ENCODE results near the gene USF2. TPM values are rescaled to one million over a fixed set of nuclear protein-coding genes. Genes with fewer than 3 reads are reported as not detected.
A peak's percentile ranks its signal among the peaks of the same experiment; 100 is the strongest.

Gene USF2
- total and polyA plus RNA-seq, 8 donors: 26.8 to 109 (median 86.0) TPM

DNA sequence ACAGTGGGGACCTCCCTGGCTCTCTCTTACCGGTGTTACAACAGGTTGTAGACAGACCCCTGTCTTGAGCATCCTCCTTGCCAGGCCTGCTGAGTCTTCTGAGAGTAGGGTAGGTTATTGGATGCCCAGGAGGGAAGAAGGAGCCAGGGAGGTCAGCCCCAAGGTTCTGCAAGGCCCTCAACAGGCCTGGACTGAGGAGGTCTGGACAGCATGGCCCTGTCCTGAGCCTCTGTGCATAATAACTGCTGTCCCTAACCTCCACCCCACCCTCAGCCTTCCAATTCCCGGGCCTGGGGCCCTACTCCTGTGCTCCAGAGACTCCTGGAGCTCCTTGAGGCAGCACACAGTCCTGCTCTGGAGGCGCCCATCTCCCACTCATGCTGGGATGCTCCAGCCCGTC is 60.6 kb downstream of the USF2 start:
- peaks cover 0 to 64% (median 13%) of the 10 kb centered on the region in 3 donors for H3K27me3 ChIP-seq
- H3K36me3 ChIP-seq: no peaks in the 10 kb centered on the region
- intact Hi-C loops (cut with DNase I; ENCODE audit: low total_unique reads): no loop called here
- no peak for DNase-seq
- no peak overlapping the region for H3K27ac ChIP-seq
- TF ChIP-seq POLR2AphosphoS5 (IDR thresholded peaks at IDR 0.05): no peak
- TF ChIP-seq POLR2A (IDR thresholded peaks at IDR 0.05): no peak
- no peak for TF ChIP-seq EP300 (IDR thresholded peaks at IDR 0.05)
- TF ChIP-seq, protein P1, sequence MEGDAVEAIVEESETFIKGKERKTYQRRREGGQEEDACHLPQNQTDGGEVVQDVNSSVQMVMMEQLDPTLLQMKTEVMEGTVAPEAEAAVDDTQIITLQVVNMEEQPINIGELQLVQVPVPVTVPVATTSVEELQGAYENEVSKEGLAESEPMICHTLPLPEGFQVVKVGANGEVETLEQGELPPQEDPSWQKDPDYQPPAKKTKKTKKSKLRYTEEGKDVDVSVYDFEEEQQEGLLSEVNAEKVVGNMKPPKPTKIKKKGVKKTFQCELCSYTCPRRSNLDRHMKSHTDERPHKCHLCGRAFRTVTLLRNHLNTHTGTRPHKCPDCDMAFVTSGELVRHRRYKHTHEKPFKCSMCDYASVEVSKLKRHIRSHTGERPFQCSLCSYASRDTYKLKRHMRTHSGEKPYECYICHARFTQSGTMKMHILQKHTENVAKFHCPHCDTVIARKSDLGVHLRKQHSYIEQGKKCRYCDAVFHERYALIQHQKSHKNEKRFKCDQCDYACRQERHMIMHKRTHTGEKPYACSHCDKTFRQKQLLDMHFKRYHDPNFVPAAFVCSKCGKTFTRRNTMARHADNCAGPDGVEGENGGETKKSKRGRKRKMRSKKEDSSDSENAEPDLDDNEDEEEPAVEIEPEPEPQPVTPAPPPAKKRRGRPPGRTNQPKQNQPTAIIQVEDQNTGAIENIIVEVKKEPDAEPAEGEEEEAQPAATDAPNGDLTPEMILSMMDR (IDR thresholded peaks at IDR 0.05): no peak
- WGBS, 5 donors: 65 to 82% (median 78%) methylated on average over 4 of the region's 4 CpGs
- peak overlapping the region in 1 of 4 donors; percentile 5 for H3K4me3 ChIP-seq
- H3K4me1 ChIP-seq: no peaks in the 10 kb centered on the region
- H3K9me3 ChIP-seq: no peaks in the 10 kb centered on the region

Other genes with a start within 250 kb of the USF2 start
- gene SCN1B, start 238.5 kb upstream of the USF2 start, total RNA-seq: 10 to 100 TPM in 1 of 5 donors, 1 to 10 TPM in 3, not detected in 1; 1.3 to 36.6 (median 3.5) TPM
- 1 to 10 TPM; 3.7 to 8.6 (median 6.1) TPM for gene SCN1B, start 238.5 kb upstream of the USF2 start, polyA plus RNA-seq
- gene HPN, start 227.2 kb upstream of the USF2 start, total RNA-seq: 10 to 100 TPM in 4 of 5 donors, not detected in 1; 14.7 to 45.2 (median 21.9) TPM
- gene HPN, start 227.2 kb upstream of the USF2 start, polyA plus RNA-seq: 10 to 100 TPM; 19.2 to 39.4 (median 33.7) TPM
- 100 to 1,000 TPM in 4 of 5 donors, 10 to 100 TPM in 1; 84.8 to 704 (median 191) TPM for gene FXYD3, start 153.1 kb upstream of the USF2 start, total RNA-seq
- 100 to 1,000 TPM; 442 to 800 (median 537) TPM for gene FXYD3, start 153.1 kb upstream of the USF2 start, polyA plus RNA-seq
- 10 to 100 TPM in 3 of 5 donors, 1 to 10 TPM in 2; 3.1 to 40.0 (median 16.3) TPM for gene LGI4, start 133.9 kb upstream of the USF2 start, total RNA-seq
- 10 to 100 TPM in 2 of 3 donors, 1 to 10 TPM in 1; 4.4 to 18.6 (median 10.4) TPM for gene LGI4, start 133.9 kb upstream of the USF2 start, polyA plus RNA-seq
- gene FXYD1, start 130.1 kb upstream of the USF2 start, total RNA-seq: 100 to 1,000 TPM in 1 of 5 donors, 10 to 100 TPM in 2, 1 to 10 TPM in 1, not detected in 1; 7.5 to 193 (median 14.8) TPM
- gene FXYD1, start 130.1 kb upstream of the USF2 start, polyA plus RNA-seq: 10 to 100 TPM; 24.0 to 67.4 (median 60.3) TPM
- gene FXYD7, start 125.7 kb upstream of the USF2 start, total RNA-seq: 1 to 10 TPM in 1 of 5 donors, not detected in 4; 2.6 TPM
- gene FXYD7, start 125.7 kb upstream of the USF2 start, polyA plus RNA-seq: under 1 TPM in 1 of 3 donors, not detected in 2; 0.55 TPM
- 100 to 1,000 TPM in 1 of 5 donors, 10 to 100 TPM in 4; 10.3 to 118 (median 19.2) TPM for gene FXYD5, start 114.2 kb upstream of the USF2 start, total RNA-seq
- gene FXYD5, start 114.2 kb upstream of the USF2 start, polyA plus RNA-seq: 10 to 100 TPM; 37.9 to 81.1 (median 55.0) TPM
- not detected for gene FAM187B, start 40.2 kb upstream of the USF2 start, total RNA-seq
- gene FAM187B, start 40.2 kb upstream of the USF2 start, polyA plus RNA-seq: under 1 TPM in 1 of 3 donors, not detected in 2; 0.25 TPM
- 100 to 1,000 TPM in 2 of 5 donors, 10 to 100 TPM in 3; 20.4 to 174 (median 72.8) TPM for gene LSR, start 20.0 kb upstream of the USF2 start, total RNA-seq
- 10 to 100 TPM; 17.9 to 90.7 (median 84.4) TPM for gene LSR, start 20.0 kb upstream of the USF2 start, polyA plus RNA-seq
- 10 to 100 TPM in 1 of 5 donors, not detected in 4; 10.4 TPM for gene HAMP, start 13.6 kb downstream of the USF2 start, total RNA-seq
- 1 to 10 TPM in 1 of 3 donors, under 1 TPM in 1, not detected in 1; 0.60 to 6.6 TPM for gene HAMP, start 13.6 kb downstream of the USF2 start, polyA plus RNA-seq
- gene MAG, start 23.2 kb downstream of the USF2 start, total RNA-seq: 1 to 10 TPM in 1 of 5 donors, under 1 TPM in 1, not detected in 3; 0.73 to 5.5 TPM
- under 1 TPM in 1 of 3 donors, not detected in 2; 0.05 TPM for gene MAG, start 23.2 kb downstream of the USF2 start, polyA plus RNA-seq
- gene CD22, start 60.2 kb downstream of the USF2 start, total RNA-seq: 1 to 10 TPM in 2 of 5 donors, not detected in 3; 3.1 to 5.7 TPM
- gene CD22, start 60.2 kb downstream of the USF2 start, polyA plus RNA-seq: 1 to 10 TPM; 2.0 to 5.5 (median 4.0) TPM
- under 1 TPM in 1 of 5 donors, not detected in 4; 0.18 TPM for gene FFAR1, start 78.9 kb downstream of the USF2 start, total RNA-seq
- not detected for gene FFAR1, start 78.9 kb downstream of the USF2 start, polyA plus RNA-seq
- not detected for gene FFAR3, start 89.5 kb downstream of the USF2 start, total RNA-seq
- gene FFAR3, start 89.5 kb downstream of the USF2 start, polyA plus RNA-seq: under 1 TPM in 2 of 3 donors, not detected in 1; 0.30 to 0.56 TPM
- gene GPR42, start 102.1 kb downstream of the USF2 start, total RNA-seq: not detected
- under 1 TPM in 1 of 3 donors, not detected in 2; 0.19 TPM for gene GPR42, start 102.1 kb downstream of the USF2 start, polyA plus RNA-seq
- gene FFAR2, start 179.3 kb downstream of the USF2 start, total RNA-seq: 1 to 10 TPM in 1 of 5 donors, not detected in 4; 1.4 TPM
- under 1 TPM; 0.35 to 0.62 (median 0.46) TPM for gene FFAR2, start 179.3 kb downstream of the USF2 start, polyA plus RNA-seq
- gene KRTDAP, start 221.5 kb downstream of the USF2 start, total RNA-seq: not detected
- 1 to 10 TPM in 2 of 3 donors, not detected in 1; 2.3 to 3.0 TPM for gene KRTDAP, start 221.5 kb downstream of the USF2 start, polyA plus RNA-seq
- gene DMKN, start 244.7 kb downstream of the USF2 start, total RNA-seq: 10 to 100 TPM in 2 of 5 donors, 1 to 10 TPM in 2, not detected in 1; 4.9 to 36.9 (median 20.2) TPM
- 100 to 1,000 TPM in 1 of 3 donors, 10 to 100 TPM in 2; 76.7 to 139 (median 83.6) TPM for gene DMKN, start 244.7 kb downstream of the USF2 start, polyA plus RNA-seq

All from stomach (tissue), 9 donors.